Testis (tissue), 2 donors: ENCODE data around the gene MAGI2.

Experiments
- CTCF ChIP-seq, 3 experiments: fragments of 450-650 bp in 2 of 3; fragments of 200-600 bp in 1 of 3; sonication (generic) in 1 of 3; IDR thresholded peaks; one replicate each; pipeline ENCODE4 v1.5.1; 2016 to 2019; ENCODE audit warnings: antibody characterized with exemption in 3 of 3, mild to moderate bottlenecking in 2 of 3, moderate library complexity in 1 of 3
- POLR2A ChIP-seq: fragments of 450-650 bp; IDR thresholded peaks from one replicate; pipeline ENCODE4 v1.6.1; 2017; ENCODE audit warnings: antibody characterized with exemption, mild to moderate bottlenecking, moderate library complexity

GRCh38 chr7:78301407-78301806, 1152.1 kb downstream of the MAGI2 start:
- TF ChIP-seq CTCF (IDR thresholded peaks at IDR 0.05) = no peak
- no peak for TF ChIP-seq POLR2A
